Smooth muscle cell (in vitro differentiated cells): Measurements from ENCODE around the gene UBA52. TPM values are rescaled to one million over a fixed set of nuclear protein-coding genes. Genes with fewer than 3 reads are reported as not detected.

Experiments
- DNase-seq: peaks from one replicate; lab custom pipeline; 2025; ENCODE audit not compliant: unreplicated experiment; lab: John Stamatoyannopoulos, UW
- H2AFZ ChIP-seq: fragments of 200-600 bp; sonication (generic); 2 replicates; pipeline ENCODE4 v1.6.0; 2016; ENCODE audit warnings: antibody characterized with exemption, low read depth, mild to moderate bottlenecking
- H3F3A ChIP-seq: fragments of 200-600 bp; sonication (generic); 2 replicates; pipeline ENCODE4 v1.6.0; 2017; ENCODE audit warnings: antibody characterized with exemption, low read depth
- H3K27ac ChIP-seq: fragments of 200-600 bp; sonication (generic); 2 replicates; pipeline ENCODE4 v1.5.1; 2016; ENCODE audit warnings: low read depth, mild to moderate bottlenecking
- H3K27me3 ChIP-seq: fragments of 200-600 bp; sonication (generic); 2 replicates; pipeline ENCODE4 v1.6.1; 2016; ENCODE audit warnings: low read depth, mild to moderate bottlenecking
- H3K36me3 ChIP-seq: fragments of 200-600 bp; sonication (generic); 2 replicates; pipeline ENCODE4 v1.5.1; 2016; ENCODE audit warnings: low read depth
- H3K4me1 ChIP-seq: fragments of 200-600 bp; sonication (generic); 2 replicates; pipeline ENCODE4 v1.5.1; 2016; ENCODE audit warnings: low read depth
- H3K4me2 ChIP-seq: fragments of 200-600 bp; sonication (generic); 2 replicates; pipeline ENCODE4 v1.6.0; 2016; ENCODE audit warnings: mild to moderate bottlenecking
- H3K4me3 ChIP-seq: fragments of 200-600 bp; sonication (generic); 2 replicates; pipeline ENCODE4 v1.5.1; 2016; ENCODE audit warnings: mild to moderate bottlenecking
- H3K79me2 ChIP-seq: fragments of 200-600 bp; sonication (generic); 2 replicates; pipeline ENCODE4 v1.6.0; 2016; ENCODE audit warnings: low read depth, mild to moderate bottlenecking
- H3K9ac ChIP-seq: fragments of 200-600 bp; sonication (generic); 2 replicates; pipeline ENCODE4 v1.6.0; 2016; ENCODE audit warnings: low read depth
- H3K9me3 ChIP-seq: fragments of 200-600 bp; sonication (generic); replicated peaks from 2 replicates; pipeline ENCODE4 v1.5.1; 2016; ENCODE audit warnings: low read depth
- H4K20me1 ChIP-seq: fragments of 200-600 bp; sonication (generic); 2 replicates; pipeline ENCODE4 v1.6.0; 2016; ENCODE audit warnings: low read depth
- WGBS: methylation state at CpG from one replicate; pipeline ENCODE4 v1.1.7; 2016; ENCODE audit warnings: low lambda C conversion rate; 5-methylcytosine and 5-hydroxymethylcytosine counted together
- polyA plus RNA-seq: library from polyadenylated mRNA; unstranded; fragments of >200 nt; fragmentation: Nextera tagmentation; extraction: Ambion mirVana; gene quantifications from 2 replicates; pipeline ENCODE4 v1.2.1, GENCODE V29; 2016
- total RNA-seq: library from RNA; depleted of rRNA; stranded (reverse); fragments of >200 nt; gene quantifications from 2 replicates; pipeline ENCODE4 v1.2.3, GENCODE V29; 2014
- TF ChIP-seq, protein P1 (sequence below): fragments of 200-600 bp; sonication (generic); IDR thresholded peaks from 2 replicates; pipeline ENCODE4 v1.5.1; 2017; ENCODE audit warnings: borderline replicate concordance, mild to moderate bottlenecking, antibody characterized with exemption; ENCODE audit not compliant: insufficient read depth, poor library complexity, severe bottlenecking

The UBA52 gene
- total and polyA plus RNA-seq, 2 experiments from 2014 or later, result 752 to 1,086 TPM

DNA sequence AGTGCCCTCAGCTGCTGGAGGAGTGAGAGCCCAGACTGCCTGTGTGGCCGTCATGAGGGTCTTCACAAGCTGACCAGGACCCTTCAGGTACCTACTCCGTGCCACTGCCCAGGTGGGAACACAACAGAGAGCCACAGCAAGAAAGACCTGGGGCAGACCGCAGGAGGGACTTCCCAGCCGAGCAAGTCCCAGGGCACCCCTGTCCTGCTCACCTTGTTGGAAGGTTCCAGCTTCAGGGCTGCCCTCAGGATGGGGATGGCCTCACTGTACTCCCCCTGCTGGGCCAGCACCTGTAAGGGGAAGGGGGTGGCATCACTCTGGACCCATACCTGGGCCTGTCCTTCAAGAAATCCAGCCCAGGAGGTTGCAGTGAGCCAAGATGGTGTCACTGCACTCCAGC, 38.6 kb upstream of the UBA52 start:
- Histone ChIP-seq H3K9me3 (no peaks in the 10 kb centered on the region), H3K9ac (no peak overlapping the region), H3F3A (no peaks in the 10 kb centered on the region)

DNA sequence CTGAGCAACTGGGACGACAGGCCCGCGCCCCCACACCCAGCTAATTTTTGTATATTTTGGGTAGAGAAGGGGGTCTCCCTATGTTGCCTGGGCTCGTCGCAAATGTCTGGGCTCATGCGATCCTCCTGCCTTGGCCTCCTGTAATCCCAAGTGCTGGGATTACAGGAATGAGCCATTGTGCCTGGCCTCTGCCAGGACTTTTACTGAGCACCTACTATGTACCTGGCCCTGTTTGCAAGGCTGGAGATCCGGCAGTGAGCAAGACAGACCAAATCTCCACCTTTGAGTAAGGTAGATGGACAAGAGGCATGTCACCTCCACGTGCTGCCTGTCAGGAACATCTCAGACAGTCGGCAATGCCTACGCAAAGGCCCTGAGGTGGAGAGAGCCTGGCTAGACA, 35.2 kb upstream of the UBA52 start:
- no peak for DNase-seq
- no peaks in the 10 kb centered on the region for H3K4me1 ChIP-seq
- H3K9me3 ChIP-seq, result no peaks in the 10 kb centered on the region
- H3K27me3 ChIP-seq, result no peaks in the 10 kb centered on the region
- TF ChIP-seq, protein P1, sequence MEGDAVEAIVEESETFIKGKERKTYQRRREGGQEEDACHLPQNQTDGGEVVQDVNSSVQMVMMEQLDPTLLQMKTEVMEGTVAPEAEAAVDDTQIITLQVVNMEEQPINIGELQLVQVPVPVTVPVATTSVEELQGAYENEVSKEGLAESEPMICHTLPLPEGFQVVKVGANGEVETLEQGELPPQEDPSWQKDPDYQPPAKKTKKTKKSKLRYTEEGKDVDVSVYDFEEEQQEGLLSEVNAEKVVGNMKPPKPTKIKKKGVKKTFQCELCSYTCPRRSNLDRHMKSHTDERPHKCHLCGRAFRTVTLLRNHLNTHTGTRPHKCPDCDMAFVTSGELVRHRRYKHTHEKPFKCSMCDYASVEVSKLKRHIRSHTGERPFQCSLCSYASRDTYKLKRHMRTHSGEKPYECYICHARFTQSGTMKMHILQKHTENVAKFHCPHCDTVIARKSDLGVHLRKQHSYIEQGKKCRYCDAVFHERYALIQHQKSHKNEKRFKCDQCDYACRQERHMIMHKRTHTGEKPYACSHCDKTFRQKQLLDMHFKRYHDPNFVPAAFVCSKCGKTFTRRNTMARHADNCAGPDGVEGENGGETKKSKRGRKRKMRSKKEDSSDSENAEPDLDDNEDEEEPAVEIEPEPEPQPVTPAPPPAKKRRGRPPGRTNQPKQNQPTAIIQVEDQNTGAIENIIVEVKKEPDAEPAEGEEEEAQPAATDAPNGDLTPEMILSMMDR, result no peak
- H3K79me2 ChIP-seq, result peaks cover 6% of the 10 kb centered on the region
- no peak overlapping the region for H3K4me2 ChIP-seq
- no peaks in the 10 kb centered on the region for H3K36me3 ChIP-seq
- no peak overlapping the region for H2AFZ ChIP-seq
- no peak overlapping the region for H3K4me3 ChIP-seq
- H3K9ac ChIP-seq, result no peak overlapping the region
- no peaks in the 10 kb centered on the region for H4K20me1 ChIP-seq
- H3F3A ChIP-seq, result no peaks in the 10 kb centered on the region
- 98% methylated on average over 10 of the region's 10 CpGs for WGBS
- no peak overlapping the region for H3K27ac ChIP-seq

More for the DNA sequence above, 38.6 kb upstream of the UBA52 start:
- H3K36me3 ChIP-seq, result no peaks in the 10 kb centered on the region
- no peak for DNase-seq
- no peak overlapping the region for H3K27ac ChIP-seq
- H3K27me3 ChIP-seq, result no peaks in the 10 kb centered on the region
- no peak overlapping the region for H2AFZ ChIP-seq
- no peaks in the 10 kb centered on the region for H3K79me2 ChIP-seq
- no peaks in the 10 kb centered on the region for H3K4me1 ChIP-seq
- TF ChIP-seq, protein P1, result no peak
- 100% methylated on average over 4 of the region's 4 CpGs for WGBS
- H3K4me2 ChIP-seq, result no peak overlapping the region
- no peaks in the 10 kb centered on the region for H4K20me1 ChIP-seq
- no peak overlapping the region for H3K4me3 ChIP-seq

DNA sequence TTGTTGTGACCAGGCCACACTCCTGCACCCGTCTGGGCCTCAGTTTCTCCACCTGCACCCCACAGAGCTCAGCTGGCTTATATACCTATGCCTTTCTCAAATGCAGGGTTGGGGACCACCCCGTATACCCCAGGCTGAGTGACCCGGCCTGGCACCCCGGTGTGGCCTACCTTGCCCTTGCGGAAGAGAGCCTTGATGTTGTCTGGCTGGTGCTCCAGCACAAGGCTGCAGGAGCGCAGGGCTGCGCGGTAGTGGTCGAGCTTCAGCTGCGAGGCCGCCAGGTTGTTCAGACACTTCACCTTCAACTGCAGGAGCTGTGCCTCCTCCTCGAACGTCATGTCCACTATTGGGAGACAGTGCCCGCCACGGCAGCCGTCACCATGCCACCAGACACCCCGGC, 34.2 kb upstream of the UBA52 start:
- TF ChIP-seq, protein P1, result no peak
- Histone ChIP-seq H3K4me2 (no peak overlapping the region), H3K36me3 (no peaks in the 10 kb centered on the region), H3K4me3 (no peak overlapping the region), H3K9me3 (no peaks in the 10 kb centered on the region), H3F3A (no peaks in the 10 kb centered on the region), H4K20me1 (no peaks in the 10 kb centered on the region), H3K27ac (no peak overlapping the region), H2AFZ (no peak overlapping the region), H3K9ac (no peak overlapping the region), H3K4me1 (peaks cover 1% of the 10 kb centered on the region), H3K27me3 (no peaks in the 10 kb centered on the region), H3K79me2 (peaks cover 13% of the 10 kb centered on the region)
- DNase-seq, result no peak
- WGBS, result over 99% methylated on average over 17 of the region's 17 CpGs

DNA sequence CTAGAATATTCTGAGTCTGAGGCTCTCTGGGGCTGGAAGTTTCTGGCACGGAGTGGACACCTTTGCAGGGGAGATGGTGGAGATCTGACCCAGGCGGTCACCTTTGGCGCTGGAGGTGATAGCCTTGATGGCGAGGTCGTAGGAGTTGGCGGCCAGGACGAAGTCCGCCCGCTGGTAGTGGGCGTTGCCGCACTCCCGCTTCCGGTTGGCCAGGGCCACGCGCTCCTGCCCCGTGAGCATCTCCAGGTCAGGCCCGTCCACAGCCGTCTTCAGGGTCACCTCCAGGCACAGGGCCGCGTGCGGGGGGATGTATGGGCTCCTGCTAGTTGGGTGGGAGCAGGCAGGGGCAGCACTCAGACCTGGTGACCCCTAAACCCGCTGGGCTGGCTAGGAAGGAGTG, 33.5 kb upstream of the UBA52 start:
- Histone ChIP-seq H3F3A (no peaks in the 10 kb centered on the region), H3K36me3 (no peaks in the 10 kb centered on the region), H3K4me1 (peaks cover 3% of the 10 kb centered on the region), H3K4me3 (no peak overlapping the region), H2AFZ (no peak overlapping the region), H3K27ac (no peak overlapping the region), H3K9me3 (no peaks in the 10 kb centered on the region), H3K4me2 (no peak overlapping the region), H3K27me3 (no peaks in the 10 kb centered on the region), H4K20me1 (no peaks in the 10 kb centered on the region), H3K79me2 (peaks cover 16% of the 10 kb centered on the region), H3K9ac (no peak overlapping the region)
- 97% methylated on average over 21 of the region's 22 CpGs for WGBS
- no peak for DNase-seq
- TF ChIP-seq, protein P1, result no peak
